Mononuclear cell (primary cell): ENCODE measurements around the gene NIPAL3. TPM values are rescaled to one million over a fixed set of nuclear protein-coding genes. Genes with fewer than 3 reads are reported as not detected.
"Not testable (repeated sequence)": the region's sequence is repeated elsewhere in the genome, so short reads cannot be mapped to it uniquely, and the experiment has no call there.

Source experiments
- H3K27me3 ChIP-seq: 2 replicates; pipeline ENCODE4 v1.6.0; 2011; ENCODE audit warnings: low read length, control low read depth; ENCODE audit not compliant: insufficient read depth
- H3K4me1 ChIP-seq: 2 replicates; pipeline ENCODE4 v1.5.1; 2011; ENCODE audit warnings: mild to moderate bottlenecking, low read length, control low read depth; ENCODE audit not compliant: insufficient read depth
- H3K4me3 ChIP-seq: 2 replicates; pipeline ENCODE4 v1.5.1; 2011; ENCODE audit warnings: mild to moderate bottlenecking, low read length, moderate library complexity
- H3K9me3 ChIP-seq: 2 replicates; pipeline ENCODE4 v1.5.1; 2011; ENCODE audit warnings: low read depth, mild to moderate bottlenecking, control low read depth, low read length
- total RNA-seq: library from RNA; depleted of rRNA; stranded (reverse); fragments of >200 nt; gene quantifications from one replicate; pipeline ENCODE4 v1.2.3, GENCODE V29; 2012

Gene NIPAL3
- total RNA-seq, 1 donor = 17.9 TPM

DNA sequence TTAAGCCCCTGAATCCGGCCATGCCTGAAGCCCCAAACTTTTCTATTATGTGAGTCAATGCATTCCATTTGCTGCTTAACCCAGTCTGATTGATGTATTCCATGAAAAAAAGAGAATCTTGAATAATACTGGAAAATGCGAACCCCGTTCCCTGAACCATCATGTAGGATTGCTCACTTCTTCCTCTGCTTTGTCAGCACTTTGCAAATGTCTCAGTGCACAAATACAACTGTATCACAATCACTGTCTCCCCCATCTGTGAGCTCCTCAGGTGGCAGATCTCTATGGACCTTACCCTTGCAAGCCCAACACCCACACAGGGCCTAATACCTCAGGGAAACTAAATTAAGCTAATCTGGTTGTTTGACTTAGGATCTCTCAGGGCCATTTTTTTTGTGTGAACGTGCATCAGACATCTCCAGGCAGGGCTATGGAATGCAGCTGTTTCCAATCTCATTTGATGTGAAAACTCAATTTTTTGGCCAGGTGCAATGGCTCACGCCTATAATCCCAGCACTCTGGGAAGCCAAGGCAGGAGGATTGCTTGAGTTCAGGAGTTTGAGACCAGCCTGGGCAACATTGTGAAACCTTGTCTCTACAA, 84.9 kb downstream of the NIPAL3 start:
- no peak overlapping the region for H3K4me3 ChIP-seq
- no peaks in the 10 kb centered on the region for H3K9me3 ChIP-seq
- H3K27me3 ChIP-seq = peaks cover 7% of the 10 kb centered on the region
- H3K4me1 ChIP-seq = peaks cover 25% of the 10 kb centered on the region

DNA sequence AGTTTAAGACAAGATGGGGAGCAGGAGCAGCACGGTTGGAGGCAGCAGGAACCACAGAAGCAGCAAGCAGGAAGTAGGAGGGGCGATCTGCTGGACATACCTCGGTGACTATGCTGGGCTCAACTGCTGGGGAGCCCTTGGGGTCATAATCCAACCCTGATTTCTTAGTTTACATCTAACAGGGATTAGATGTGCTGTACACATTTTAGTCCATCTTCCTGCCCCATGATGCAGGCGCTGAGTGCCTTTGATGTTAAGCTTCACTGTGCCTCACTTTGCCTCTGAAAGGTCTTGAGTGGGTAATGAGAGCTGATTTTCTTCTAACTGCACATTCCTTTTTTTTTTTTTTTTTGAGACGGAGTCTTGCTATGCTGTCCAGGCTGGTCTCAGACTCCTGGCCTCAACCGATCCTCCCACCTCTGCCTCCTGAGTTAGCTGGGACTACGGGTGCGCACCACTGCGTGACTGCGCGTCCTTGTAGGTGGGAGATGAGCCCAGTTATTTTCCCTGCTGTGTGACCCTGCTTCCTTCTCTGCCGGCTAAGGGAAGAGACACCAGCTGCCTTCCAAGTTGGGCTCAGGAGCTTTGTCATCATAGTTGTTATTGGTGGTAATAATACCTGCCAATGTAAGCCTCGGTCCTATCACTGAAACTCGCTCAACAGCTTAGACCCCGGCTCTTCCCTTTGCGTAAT, 85.9 kb downstream of the NIPAL3 start:
- peaks cover 2% of the 10 kb centered on the region for H3K27me3 ChIP-seq
- H3K4me1 ChIP-seq = peaks cover 30% of the 10 kb centered on the region
- H3K9me3 ChIP-seq = no peaks in the 10 kb centered on the region
- peak overlapping the region; percentile 77 for H3K4me3 ChIP-seq

DNA sequence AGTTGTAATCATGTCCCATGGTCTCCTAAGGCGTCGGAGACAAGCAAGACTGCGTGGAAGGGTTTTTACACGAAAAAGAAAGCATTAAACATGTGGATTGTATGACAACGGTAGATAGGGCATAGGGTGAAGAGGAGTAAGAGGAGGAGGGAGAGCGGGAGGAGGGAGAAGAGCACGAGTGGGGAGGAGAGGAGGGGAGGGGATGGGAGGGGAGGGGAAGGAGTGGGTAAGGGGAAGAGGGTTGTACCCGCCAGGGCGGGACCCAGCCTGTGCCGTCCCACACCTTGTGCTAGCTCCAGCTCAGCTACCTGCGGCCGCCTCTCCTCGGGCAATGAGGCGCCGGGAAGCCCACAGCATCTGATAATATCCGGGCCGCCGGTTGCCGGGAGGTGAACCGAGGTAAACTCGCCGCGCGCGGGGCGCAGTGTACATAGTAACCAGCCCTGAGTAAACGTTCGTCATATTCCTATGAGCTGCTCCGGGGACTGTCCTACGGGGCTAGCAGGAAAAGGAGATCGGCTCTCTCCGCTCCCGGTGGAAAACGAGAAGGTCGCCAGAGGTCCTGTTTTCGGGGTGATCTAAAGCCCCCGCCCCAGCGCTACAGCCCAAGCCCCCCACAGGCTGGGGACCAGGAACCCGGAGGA, 86.6 kb downstream of the NIPAL3 start:
- Histone ChIP-seq H3K27me3 (peaks cover under 1% of the 10 kb centered on the region), H3K4me1 (peaks cover 35% of the 10 kb centered on the region), H3K9me3 (no peaks in the 10 kb centered on the region), H3K4me3 (peak overlapping the region; percentile 77)

- Histone ChIP-seq H3K4me3 (peak within 1 kb of the TSS; percentile 77), H3K4me1 (peaks cover 40% of the 10 kb centered on the region)
Observed at GRCh38 chr1:24502709-24503058, 87.1 kb downstream of the NIPAL3 start, which contains the start of gene RCAN3. Gene RCAN3, plus strand, starts transcription at chr1:24502836. Its CDS starts 11,537 bp downstream, at chr1:24514373.

GRCh38 chr1:24503059-24503751, 87.6 kb downstream of the NIPAL3 start:
- H3K4me1 ChIP-seq = peaks cover 45% of the 10 kb centered on the region

More at GRCh38 chr1:24502709-24503058, 87.1 kb downstream of the NIPAL3 start, which contains the start of gene RCAN3:
- H3K9me3 ChIP-seq = no peaks in the 10 kb centered on the region
- no peaks in the 10 kb centered on the region for H3K27me3 ChIP-seq

GRCh38 chr1:24503870-24504523, 88.4 kb downstream of the NIPAL3 start:
- peaks cover 52% of the 10 kb centered on the region for H3K4me1 ChIP-seq
- no peaks in the 10 kb centered on the region for H3K27me3 ChIP-seq
- no peaks in the 10 kb centered on the region for H3K9me3 ChIP-seq
- H3K4me3 ChIP-seq = peak overlapping the region; percentile 77

More at GRCh38 chr1:24503059-24503751, 87.6 kb downstream of the NIPAL3 start:
- no peaks in the 10 kb centered on the region for H3K27me3 ChIP-seq
- peak overlapping the region; percentile 77 for H3K4me3 ChIP-seq
- H3K9me3 ChIP-seq = no peaks in the 10 kb centered on the region

DNA sequence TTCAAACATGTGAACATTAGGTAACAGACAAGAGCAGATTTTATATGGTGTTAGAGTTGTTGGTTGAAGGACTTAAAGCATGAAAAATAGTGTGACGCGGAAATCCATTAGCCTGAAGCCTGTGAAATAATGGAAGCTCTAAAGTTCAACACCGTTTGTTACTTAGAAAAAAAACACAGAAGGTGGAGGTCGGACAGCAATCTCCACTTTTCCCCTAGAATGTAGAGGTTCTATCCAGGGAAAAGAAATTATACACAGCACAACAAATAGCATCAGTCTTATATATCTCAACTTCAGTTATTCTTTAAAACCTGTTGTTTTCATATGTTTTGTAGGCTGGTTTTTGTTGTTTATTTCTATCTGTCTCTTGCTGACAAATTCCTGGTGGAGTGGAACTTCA, 89.0 kb downstream of the NIPAL3 start:
- no peaks in the 10 kb centered on the region for H3K9me3 ChIP-seq
- peak overlapping the region; percentile 77 for H3K4me3 ChIP-seq
- peaks cover 55% of the 10 kb centered on the region for H3K4me1 ChIP-seq
- H3K27me3 ChIP-seq = no peaks in the 10 kb centered on the region

DNA sequence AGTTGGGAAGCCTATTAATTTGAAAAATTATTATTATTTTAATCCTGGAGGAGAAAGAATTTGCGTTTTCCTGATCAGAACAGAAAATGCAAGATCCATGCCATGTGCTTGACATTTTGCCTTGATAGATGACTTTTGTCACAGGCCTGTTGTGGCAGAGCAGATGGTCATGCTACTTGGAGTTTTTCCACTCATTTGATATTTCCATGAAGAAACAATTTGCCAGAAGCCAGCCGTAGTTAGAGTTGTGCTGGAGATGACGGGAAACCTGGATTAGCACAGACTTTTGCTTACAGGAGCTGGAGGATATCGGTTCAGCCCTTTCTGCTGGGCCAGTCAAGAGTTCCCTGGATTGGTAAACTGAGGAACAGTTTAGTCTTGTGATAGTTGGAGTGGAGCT, 90.2 kb downstream of the NIPAL3 start:
- peaks cover 58% of the 10 kb centered on the region for H3K4me1 ChIP-seq
- H3K27me3 ChIP-seq = no peaks in the 10 kb centered on the region
- no peaks in the 10 kb centered on the region for H3K9me3 ChIP-seq
- no peak overlapping the region for H3K4me3 ChIP-seq

DNA sequence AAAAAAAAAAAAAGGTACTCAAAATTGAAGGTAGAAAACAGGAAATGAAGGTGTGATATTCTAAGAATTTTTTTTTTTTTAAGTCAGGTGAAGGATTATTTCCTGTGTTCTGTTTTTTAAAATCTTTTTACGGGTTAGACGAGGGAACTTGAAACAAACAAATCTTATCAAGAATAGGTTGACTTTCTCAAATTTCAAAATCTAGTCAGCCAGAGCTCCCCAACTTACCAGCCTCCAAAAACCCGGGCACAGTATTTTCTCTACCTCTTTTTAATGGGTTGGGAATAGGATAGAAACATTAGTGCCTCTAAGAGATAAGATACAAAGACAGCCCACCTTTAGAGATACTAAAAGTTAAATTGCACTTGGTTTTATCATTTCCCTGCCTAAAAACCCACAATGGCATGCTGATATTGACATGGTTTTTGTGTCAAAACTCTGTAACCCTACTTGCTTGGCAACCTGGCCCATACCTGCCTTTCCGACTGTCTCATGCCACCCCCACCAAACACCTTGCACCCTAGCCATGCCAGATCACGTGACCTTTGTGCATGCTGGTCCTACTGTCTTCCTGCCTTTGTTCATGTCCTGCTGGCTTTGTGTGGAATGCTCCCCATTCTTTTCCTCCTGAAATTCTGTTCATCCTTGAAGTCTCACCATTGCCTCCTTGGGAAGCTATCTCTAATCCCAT, 91.2 kb downstream of the NIPAL3 start:
- H3K4me3 ChIP-seq = peak overlapping the region; percentile 20
- no peaks in the 10 kb centered on the region for H3K9me3 ChIP-seq
- H3K27me3 ChIP-seq = no peaks in the 10 kb centered on the region
- H3K4me1 ChIP-seq = peaks cover 52% of the 10 kb centered on the region

- Histone ChIP-seq H3K4me1 (peaks cover 56% of the 10 kb centered on the region), H3K4me3 (peak overlapping the region; percentile 20), H3K9me3 (no peaks in the 10 kb centered on the region), H3K27me3 (no peaks in the 10 kb centered on the region)
Observed at GRCh38 chr1:24507405-24507804, 91.8 kb downstream of the NIPAL3 start.

- H3K4me1 ChIP-seq = peaks cover 52% of the 10 kb centered on the region
Observed at GRCh38 chr1:24508911-24509310, 93.3 kb downstream of the NIPAL3 start.

GRCh38 chr1:24513706-24514105, 98.1 kb downstream of the NIPAL3 start:
- Histone ChIP-seq H3K9me3 (no peaks in the 10 kb centered on the region), H3K4me1 (peaks cover 36% of the 10 kb centered on the region), H3K27me3 (no peaks in the 10 kb centered on the region), H3K4me3 (no peak overlapping the region)

More at GRCh38 chr1:24508911-24509310, 93.3 kb downstream of the NIPAL3 start:
- no peaks in the 10 kb centered on the region for H3K9me3 ChIP-seq
- no peak overlapping the region for H3K4me3 ChIP-seq
- H3K27me3 ChIP-seq = no peaks in the 10 kb centered on the region

DNA sequence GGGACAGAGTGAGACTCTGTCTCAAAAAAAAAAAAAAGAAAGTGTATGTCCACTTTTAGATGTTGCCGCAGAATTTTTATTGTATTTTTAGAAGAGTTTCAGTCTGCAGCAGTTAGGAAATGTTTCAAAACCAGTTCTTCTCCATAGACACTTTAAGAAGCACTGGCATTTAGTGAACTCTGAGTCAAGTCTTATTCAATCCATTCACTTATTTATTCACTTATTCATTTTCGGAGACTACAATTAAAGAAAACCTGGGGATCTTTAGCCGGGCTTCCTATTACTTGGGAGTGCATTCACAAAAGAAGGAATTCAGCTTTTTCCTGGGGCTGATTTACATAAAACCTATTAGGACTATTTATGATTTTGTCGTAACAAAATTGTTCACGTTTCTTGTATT, 99.3 kb downstream of the NIPAL3 start:
- no peak overlapping the region for H3K4me3 ChIP-seq
- no peaks in the 10 kb centered on the region for H3K9me3 ChIP-seq
- H3K4me1 ChIP-seq = peaks cover 25% of the 10 kb centered on the region
- H3K27me3 ChIP-seq = no peaks in the 10 kb centered on the region

- not testable (repeated sequence) for H3K27me3 ChIP-seq, H3K4me3 ChIP-seq, H3K9me3 ChIP-seq
- H3K4me1 ChIP-seq = peaks cover 17% of the 10 kb centered on the region
Observed at GRCh38 chr1:24515671-24516209, 100.1 kb downstream of the NIPAL3 start.
